OCI-LY7 (cell line): ENCODE results near the gene FBRSL1.

ENCODE experiments used
- CTCF ChIP-seq: fragments of 200-600 bp; sonication (generic); conservative IDR thresholded peaks from 2 replicates; pipeline ENCODE4 v1.5.1; 2014; ENCODE audit warnings: mild to moderate bottlenecking, antibody characterized with exemption, low read length, moderate library complexity, mixed read lengths
- EZH2phosphoT487 ChIP-seq: fragments of 200-600 bp; sonication (generic); IDR thresholded peaks from 2 replicates; pipeline ENCODE4 v1.6.1; 2018; ENCODE audit warnings: low read depth, borderline replicate concordance, mild to moderate bottlenecking, mixed run types, antibody characterized with exemption, low read length, moderate library complexity, mixed read lengths

GRCh38 chr12:132470397-132470796 lies 19.6 kb upstream of the FBRSL1 start:
- TF ChIP-seq CTCF (no peak), EZH2phosphoT487 (no peak)
